Gastroesophageal sphincter (tissue), 4 donors: Measurements from ENCODE around the gene ANXA4. TPM values are rescaled to one million over a fixed set of nuclear protein-coding genes. Genes with fewer than 3 reads are reported as not detected.

Experiments used
- ATAC-seq: fragments of 150-250 bp; one replicate; pipeline ENCODE4 v1.9.1; 2016; ENCODE audit warnings: mild to moderate bottlenecking, moderate library complexity
- H3K27ac ChIP-seq, 4 donors: fragments of 200-600 bp; sonication (generic) in 3 of 4; 1 replicate in 3 of 4; 2 replicates in 1 of 4; pipeline ENCODE4 v1.5.1; 2016 to 2019
- H3K27me3 ChIP-seq: fragments of 200-600 bp; sonication (generic); one replicate; pipeline ENCODE4 v1.5.1; 2019
- H3K36me3 ChIP-seq, 2 donors: fragments of 200-600 bp; sonication (generic); one replicate each; pipeline ENCODE4 v1.5.1; 2019; ENCODE audit warnings: control low read depth in 1 of 2
- H3K4me1 ChIP-seq, 3 donors: fragments of 200-600 bp; sonication (generic); 1 replicate in 2 of 3; 2 replicates in 1 of 3; pipeline ENCODE4 v1.5.1; 2016 to 2019; ENCODE audit warnings: control low read depth in 2 of 3
- H3K4me3 ChIP-seq, 2 donors: fragments of 200-600 bp; sonication (generic); one replicate each; pipeline ENCODE4 v1.5.1; 2019; ENCODE audit warnings: mild to moderate bottlenecking in 1 of 2, moderate library complexity in 1 of 2
- H3K9me3 ChIP-seq, 3 donors: fragments of 200-600 bp; sonication (generic); one replicate each; pipeline ENCODE4 v1.5.1; 2017 to 2019; ENCODE audit warnings: control low read depth in 2 of 3
- CTCF ChIP-seq, 4 experiments: fragments of 200-600 bp in 2 of 4; fragments of 450-650 bp in 2 of 4; sonication (generic) in 1 of 4; IDR thresholded peaks; one replicate each; pipeline ENCODE4 v1.5.1; 2017 to 2019; ENCODE audit warnings: antibody characterized with exemption in 4 of 4, mild to moderate bottlenecking in 2 of 4, moderate library complexity in 2 of 4
- EP300 ChIP-seq: sonication (generic); formaldehyde crosslinking; IDR thresholded peaks from one replicate; pipeline ENCODE4 v1.6.1; 2017; ENCODE audit warnings: antibody characterized with exemption, mild to moderate bottlenecking
- POLR2A ChIP-seq, 2 donors: fragments of 450-650 bp; IDR thresholded peaks; one replicate each; pipeline ENCODE4 v1.6.1; 2017; ENCODE audit warnings: antibody characterized with exemption in 2 of 2, mild to moderate bottlenecking in 2 of 2, moderate library complexity in 1 of 2
- POLR2AphosphoS5 ChIP-seq: sonication (generic); formaldehyde crosslinking; IDR thresholded peaks from one replicate; pipeline ENCODE4 v1.6.1; 2017; ENCODE audit warnings: antibody characterized with exemption
- WGBS, 2 donors: methylation state at CpG; one replicate each; pipeline ENCODE4 v1.1.5; 2018; ENCODE audit warnings: low coverage in 1 of 2; 5-methylcytosine and 5-hydroxymethylcytosine counted together
- small RNA-seq, 4 donors: library from RNA; depleted of rRNA; stranded (forward); fragments of <200 nt; gene quantifications; one replicate each; pipeline ENCODE3, GENCODE V24; 2016
- total RNA-seq, 4 donors: library from RNA; depleted of rRNA; stranded (reverse); fragments of >200 nt; gene quantifications; one replicate each; pipeline ENCODE4 v1.1.0, GENCODE V29; 2016

Gene ANXA4
- total RNA-seq, 4 donors from 2014 or later, result 49.0 to 66.8 (median 58.1) TPM

- Histone ChIP-seq H3K36me3 (peaks cover 0 to 84% of the 10 kb centered on the region in 2 donors), H3K27me3 (no peaks in the 10 kb centered on the region), H3K27ac (no peak overlapping the region), H3K4me3 (no peak overlapping the region), H3K9me3 (no peaks in the 10 kb centered on the region), H3K4me1 (no peaks in the 10 kb centered on the region)
- TF ChIP-seq POLR2AphosphoS5 (no peak), CTCF (IDR thresholded peaks at IDR 0.05) (no peak), EP300 (no peak), POLR2A (IDR thresholded peaks at IDR 0.05) (no peak)
- WGBS, 2 donors, result 90 to 94% methylated on average over 5 of the region's 5 CpGs
- ATAC-seq, result no peak
Observed at GRCh38 chr2:69847068-69847828, 105.3 kb downstream of the ANXA4 start.

GRCh38 chr2:69848186-69848790 lies 106.4 kb downstream of the ANXA4 start:
- TF ChIP-seq CTCF (IDR thresholded peaks at IDR 0.05) (no peak), POLR2AphosphoS5 (no peak), EP300 (no peak), POLR2A (IDR thresholded peaks at IDR 0.05) (no peak)
- Histone ChIP-seq H3K27me3 (no peaks in the 10 kb centered on the region), H3K36me3 (peaks cover 0 to 91% of the 10 kb centered on the region in 2 donors), H3K4me3 (no peak overlapping the region), H3K4me1 (no peaks in the 10 kb centered on the region), H3K27ac (no peak overlapping the region), H3K9me3 (no peaks in the 10 kb centered on the region)
- WGBS, 2 donors, result 92% methylated on average over 6 to 7 of the region's 7 CpGs
- no peak for ATAC-seq

- Histone ChIP-seq H3K36me3 (peaks cover 0 to 50% of the 10 kb centered on the region in 2 donors), H3K4me1 (no peaks in the 10 kb centered on the region), H3K27ac (no peak overlapping the region), H3K27me3 (no peaks in the 10 kb centered on the region), H3K9me3 (no peaks in the 10 kb centered on the region), H3K4me3 (no peak overlapping the region)
- 91 to 100% methylated on average over 2 of the region's 2 CpGs for WGBS, 2 donors
- no peak for TF ChIP-seq EP300
- TF ChIP-seq POLR2AphosphoS5, result no peak
- TF ChIP-seq POLR2A (IDR thresholded peaks at IDR 0.05), result no peak
- no peak for TF ChIP-seq CTCF (IDR thresholded peaks at IDR 0.05)
- ATAC-seq, result no peak
Observed at GRCh38 chr2:69858261-69858660, 116.3 kb downstream of the ANXA4 start.

- Histone ChIP-seq H3K27ac (no peak overlapping the region), H3K4me1 (no peaks in the 10 kb centered on the region), H3K9me3 (no peaks in the 10 kb centered on the region), H3K36me3 (peaks cover 0 to 67% of the 10 kb centered on the region in 2 donors), H3K4me3 (no peak overlapping the region), H3K27me3 (no peaks in the 10 kb centered on the region)
- ATAC-seq, result no peak
- 92 to 100% methylated on average over 1 of the region's 1 CpG for WGBS, 2 donors
- no peak for TF ChIP-seq POLR2A (IDR thresholded peaks at IDR 0.05)
- TF ChIP-seq CTCF (IDR thresholded peaks at IDR 0.05), result no peak
Observed at GRCh38 chr2:69863298-69863697, 121.4 kb downstream of the ANXA4 start.

Small RNAs within 50 kb of the gene (small RNA-seq; reads per million reads assigned to genes)
- 0 reads per million in 4 donors for gene RPL23AP92

Other genes with a start within 250 kb of the ANXA4 start
- gene AAK1, start 98.4 kb upstream of the ANXA4 start, total RNA-seq, result 10 to 100 TPM; 32.3 to 55.9 (median 49.6) TPM
- 10 to 100 TPM; 10.6 to 14.8 (median 13.0) TPM for gene GMCL1, start 87.5 kb downstream of the ANXA4 start, total RNA-seq
- gene SNRNP27, start 151.8 kb downstream of the ANXA4 start, total RNA-seq, result 10 to 100 TPM; 59.4 to 87.8 (median 75.9) TPM
- 10 to 100 TPM; 10.5 to 15.6 (median 13.3) TPM for gene MXD1, start 173.0 kb downstream of the ANXA4 start, total RNA-seq
- 1 to 10 TPM; 1.0 to 1.4 (median 1.3) TPM for gene ASPRV1, start 219.5 kb downstream of the ANXA4 start, total RNA-seq